ENCODE data around the gene MAP2K7.
"Not testable (repeated sequence)": the region's sequence is repeated elsewhere in the genome, so short reads cannot be mapped to it uniquely, and the experiment has no call there.

MAP2K7 gene

DNA sequence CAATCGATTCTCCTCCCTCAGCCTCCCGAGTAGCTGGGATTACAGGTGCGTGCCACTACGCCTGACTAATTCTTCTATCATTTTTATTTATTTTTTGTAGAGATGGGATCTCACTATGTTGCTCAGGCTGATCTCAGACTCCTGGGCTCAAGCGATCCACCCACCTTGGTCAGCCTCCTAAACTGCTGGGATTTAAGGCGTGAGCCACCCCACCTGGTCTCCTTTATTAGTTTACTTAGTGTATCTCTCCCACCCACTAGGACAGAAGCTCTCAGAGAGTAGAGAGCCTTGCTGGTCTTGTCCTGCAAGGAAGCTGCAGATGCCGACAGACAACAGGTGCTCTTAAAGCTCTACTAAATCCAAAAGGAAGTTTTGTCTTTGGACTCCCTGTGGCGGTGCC lies 17.9 kb upstream of the MAP2K7 start:
- DNase-seq: no peak

DNA sequence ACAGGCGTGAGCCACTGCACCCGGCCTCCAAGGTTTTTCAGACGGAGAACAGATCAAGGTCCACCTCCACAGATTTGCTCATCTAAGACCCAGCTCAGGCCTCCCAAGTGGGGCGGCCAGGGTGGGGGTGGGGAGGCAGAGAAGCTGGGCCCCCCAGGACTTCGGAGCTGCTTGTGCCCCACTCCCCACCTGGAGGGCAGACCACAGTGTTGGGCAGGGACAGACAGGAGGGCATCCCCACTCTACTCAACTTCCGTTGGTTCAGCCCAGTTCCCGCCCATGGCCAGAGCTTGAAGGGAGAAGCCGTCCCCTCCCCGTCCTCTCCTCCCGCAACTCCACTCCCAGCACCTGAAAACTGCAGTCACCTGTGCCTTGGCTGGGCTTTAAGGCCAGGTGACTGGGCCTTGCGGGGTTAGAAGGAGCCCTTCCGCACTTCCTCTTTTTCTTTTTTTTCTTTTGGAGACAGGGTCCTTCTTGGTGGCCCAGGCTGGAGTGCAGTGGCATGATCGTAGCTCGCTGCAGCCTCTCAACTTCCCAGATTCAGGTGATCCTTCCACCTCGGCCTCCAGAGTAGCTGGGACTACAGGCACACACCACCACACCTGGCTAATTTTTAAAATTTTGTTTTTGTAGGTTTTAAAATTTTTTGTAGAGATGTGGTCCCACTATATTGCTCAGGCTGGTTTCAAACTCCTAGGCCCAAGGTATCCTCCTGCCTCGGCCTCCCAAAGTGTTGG lies 16.1 kb upstream of the MAP2K7 start:
- DNase-seq: no peak

- peak; percentile 45 for DNase-seq
Measured at GRCh38 chr19:7888145-7888825, 15.4 kb upstream of the MAP2K7 start, which contains the start of gene LRRC8E. TSS of gene LRRC8E (plus strand) at chr19:7888510. CDS start at chr19:7895604, 7,094 bp downstream.

GRCh38 chr19:7888826-7889217 lies 14.9 kb upstream of the MAP2K7 start:
- DNase-seq: no peak

DNA sequence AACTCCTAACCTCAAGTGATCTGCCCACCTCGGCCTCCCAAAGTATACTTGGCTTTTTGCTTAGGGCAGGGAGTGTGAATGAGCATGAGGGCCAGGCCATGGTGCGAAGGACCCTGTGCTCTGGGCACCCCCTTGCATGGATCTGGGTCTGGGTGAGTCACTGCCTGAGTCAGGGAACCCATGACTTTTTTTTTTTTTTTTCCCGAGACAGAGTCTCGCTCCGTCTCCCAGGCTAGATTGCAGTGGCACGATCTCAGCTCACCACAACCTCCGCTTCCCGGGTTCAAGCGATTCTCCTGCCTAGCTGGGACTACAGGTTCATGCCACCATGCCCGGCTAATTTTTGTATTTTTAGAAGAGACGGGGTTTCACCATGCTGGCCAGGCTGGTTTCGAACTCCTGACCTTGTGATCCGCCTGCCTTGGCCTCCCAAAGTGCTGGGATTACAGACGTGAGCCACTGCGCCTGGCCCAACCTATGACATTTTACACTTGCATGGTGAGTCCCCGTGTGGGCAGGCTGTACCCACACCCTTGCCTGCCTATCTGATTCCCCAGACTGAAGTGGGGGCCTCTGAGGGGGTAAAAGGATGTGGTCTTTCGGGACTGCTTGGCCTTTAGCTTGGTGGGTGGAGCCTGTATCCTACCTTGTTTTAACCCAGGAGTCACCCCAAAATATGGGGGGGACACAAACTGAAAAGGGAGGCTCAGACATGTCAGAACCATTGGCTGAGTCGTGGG lies 10.1 kb upstream of the MAP2K7 start:
- not testable (repeated sequence) for DNase-seq

- no peak for DNase-seq
Measured at GRCh38 chr19:7894612-7895309, 8.9 kb upstream of the MAP2K7 start.

GRCh38 chr19:7895565-7895964 lies 8.1 kb upstream of the MAP2K7 start:
- no peak for DNase-seq

DNA sequence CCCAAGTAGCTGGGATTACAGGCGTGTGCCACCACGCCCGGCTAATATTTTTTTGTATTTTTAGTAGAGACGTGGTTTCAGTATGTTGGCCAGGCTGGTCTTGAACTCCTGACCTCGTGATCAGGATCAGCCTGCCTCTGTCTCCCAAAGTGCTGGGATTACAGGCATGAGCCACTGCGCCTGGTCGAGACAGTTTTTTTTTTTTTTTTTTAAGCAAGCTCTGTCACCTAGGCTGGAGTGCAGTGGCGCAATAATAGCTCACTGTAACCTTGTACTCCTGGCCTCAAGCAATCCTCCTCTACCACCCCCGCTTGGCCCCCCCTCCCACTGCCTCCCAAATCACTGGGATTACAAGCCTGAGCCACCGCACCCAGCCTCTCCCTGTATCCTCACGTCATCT lies 6.4 kb upstream of the MAP2K7 start:
- DNase-seq: no peak

DNA sequence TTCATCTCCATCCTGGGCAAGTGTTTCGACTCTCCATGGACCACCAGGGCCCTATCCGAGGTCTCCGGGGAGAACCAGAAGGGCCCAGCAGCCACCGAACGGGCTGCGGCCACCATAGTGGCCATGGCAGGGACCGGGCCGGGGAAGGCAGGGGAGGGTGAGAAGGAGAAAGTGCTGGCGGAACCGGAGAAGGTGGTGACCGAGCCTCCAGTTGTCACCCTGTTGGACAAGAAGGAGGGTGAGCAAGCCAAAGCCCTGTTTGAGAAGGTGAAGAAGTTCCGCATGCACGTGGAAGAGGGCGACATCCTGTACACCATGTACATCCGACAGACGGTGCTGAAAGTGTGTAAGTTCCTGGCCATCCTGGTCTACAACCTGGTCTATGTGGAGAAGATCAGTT lies 4.7 kb upstream of the MAP2K7 start:
- no peak for DNase-seq

GRCh38 chr19:7899751-7900378 lies 3.8 kb upstream of the MAP2K7 start:
- DNase-seq: no peak

DNA sequence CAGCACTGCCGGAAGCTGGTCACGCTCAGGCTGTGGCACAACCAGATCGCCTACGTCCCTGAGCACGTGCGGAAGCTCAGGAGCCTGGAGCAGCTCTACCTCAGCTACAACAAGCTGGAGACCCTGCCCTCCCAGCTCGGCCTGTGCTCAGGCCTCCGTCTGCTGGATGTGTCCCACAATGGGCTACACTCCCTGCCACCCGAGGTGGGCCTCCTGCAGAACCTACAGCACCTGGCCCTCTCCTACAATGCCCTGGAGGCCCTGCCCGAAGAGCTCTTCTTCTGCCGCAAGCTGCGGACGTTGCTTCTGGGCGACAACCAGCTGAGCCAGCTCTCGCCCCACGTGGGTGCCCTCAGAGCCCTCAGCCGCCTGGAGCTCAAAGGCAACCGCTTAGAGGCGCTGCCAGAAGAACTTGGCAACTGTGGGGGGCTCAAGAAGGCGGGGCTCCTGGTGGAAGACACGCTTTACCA lies 3.2 kb upstream of the MAP2K7 start:
- DNase-seq: no peak

- no peak for DNase-seq
Measured at GRCh38 chr19:7900931-7901330, 2.7 kb upstream of the MAP2K7 start.

- DNase-seq: no peak
Measured at GRCh38 chr19:7901337-7901736, 2.3 kb upstream of the MAP2K7 start.

DNA sequence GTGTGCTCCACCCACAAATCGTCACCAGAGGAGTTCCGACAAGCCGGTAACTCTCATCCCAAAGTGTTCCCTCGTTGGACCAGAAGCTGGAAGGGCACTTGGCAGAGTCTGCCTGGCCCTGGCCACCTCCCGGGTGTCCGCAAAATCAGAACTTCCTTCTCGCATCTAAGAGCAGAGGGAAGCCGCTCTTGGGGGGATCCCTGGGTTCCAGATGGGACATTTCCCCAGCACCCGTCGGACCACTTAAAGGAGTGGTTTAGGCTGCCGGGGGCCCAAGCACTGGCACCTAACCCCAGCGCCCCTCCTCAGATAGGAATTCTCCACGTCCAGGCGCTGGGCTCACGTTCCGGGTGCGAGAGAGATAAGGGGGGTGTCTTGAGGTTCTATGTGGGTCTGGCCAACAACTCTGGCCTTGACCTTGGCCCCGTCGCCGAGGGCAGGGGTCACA lies 857 bp upstream of the MAP2K7 start:
- no peak for DNase-seq

- peak; percentile 64 for DNase-seq
Measured at GRCh38 chr19:7904074-7905020, 670 bp downstream of the MAP2K7 start.

- DNase-seq: no peak
Measured at GRCh38 chr19:7905268-7905667, 1.6 kb downstream of the MAP2K7 start.

DNA sequence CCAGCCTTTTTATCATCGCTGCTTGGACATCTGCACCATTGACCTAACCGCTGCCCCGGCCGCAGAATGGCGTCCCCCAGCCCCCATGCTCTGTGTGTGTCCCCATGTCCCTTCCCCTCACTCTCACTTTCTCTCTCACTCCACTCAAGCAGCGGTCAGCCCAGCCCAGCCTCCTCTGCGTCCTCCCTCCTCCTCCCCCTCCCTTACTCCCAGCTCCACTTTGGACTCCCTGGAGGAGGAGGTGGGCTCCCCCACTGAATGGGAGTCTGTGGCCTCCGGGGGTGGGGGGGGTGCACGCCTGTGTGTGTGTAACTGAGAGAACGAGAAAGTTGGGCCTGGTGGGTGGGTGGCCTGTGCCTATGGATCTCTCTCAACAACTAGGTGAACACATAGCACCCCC lies 2.2 kb downstream of the MAP2K7 start:
- no peak for DNase-seq

GRCh38 chr19:7907122-7907521 lies 3.4 kb downstream of the MAP2K7 start:
- DNase-seq: no peak

GRCh38 chr19:7907544-7907943 lies 3.9 kb downstream of the MAP2K7 start:
- no peak for DNase-seq

DNA sequence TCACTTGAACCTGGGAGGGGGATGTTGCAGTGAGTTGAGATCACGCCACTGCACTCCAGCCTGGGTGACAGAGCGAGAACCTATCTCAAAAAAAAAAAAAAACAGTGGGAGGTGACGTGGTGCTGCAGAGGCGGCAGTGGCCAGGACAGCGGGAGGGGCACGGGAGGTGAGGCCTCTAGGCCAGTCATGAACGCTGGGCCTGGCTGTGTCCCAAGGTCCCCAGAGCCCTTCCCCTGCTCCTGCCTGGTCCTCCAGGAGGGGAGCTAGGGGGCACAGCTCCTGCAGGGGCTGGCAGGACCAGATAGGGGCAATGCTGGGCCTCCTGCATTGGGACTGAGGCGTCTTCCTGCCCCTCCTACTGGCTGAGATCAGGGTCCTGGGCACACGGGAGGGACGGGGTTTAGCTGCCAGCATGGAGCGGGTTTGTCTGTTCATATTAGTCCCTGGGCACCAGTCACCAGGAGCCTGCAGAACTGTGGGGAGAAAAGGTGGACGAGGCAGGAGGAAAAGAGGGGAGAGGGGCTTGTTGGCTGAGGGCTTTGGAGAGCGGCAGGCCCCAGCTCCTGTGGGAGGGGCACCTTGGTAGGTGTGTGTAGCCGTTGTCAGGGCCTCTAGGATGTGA lies 4.5 kb downstream of the MAP2K7 start:
- no peak for DNase-seq

All from activated naive CD4-positive, alpha-beta T cell treated with Interleukin-2 at 50 U/mL for 16 hours (primary cell).